GM12872 (cell line): ENCODE data around the gene CYB561A3.

ENCODE experiments used
- TF ChIP-seq, protein P1 (sequence below): IDR thresholded peaks from 3 replicates; pipeline ENCODE4 v1.5.1; 2011; ENCODE audit warnings: low read depth, mild to moderate bottlenecking, low read length, moderate library complexity; ENCODE audit not compliant: insufficient read depth

CYB561A3 gene

DNA sequence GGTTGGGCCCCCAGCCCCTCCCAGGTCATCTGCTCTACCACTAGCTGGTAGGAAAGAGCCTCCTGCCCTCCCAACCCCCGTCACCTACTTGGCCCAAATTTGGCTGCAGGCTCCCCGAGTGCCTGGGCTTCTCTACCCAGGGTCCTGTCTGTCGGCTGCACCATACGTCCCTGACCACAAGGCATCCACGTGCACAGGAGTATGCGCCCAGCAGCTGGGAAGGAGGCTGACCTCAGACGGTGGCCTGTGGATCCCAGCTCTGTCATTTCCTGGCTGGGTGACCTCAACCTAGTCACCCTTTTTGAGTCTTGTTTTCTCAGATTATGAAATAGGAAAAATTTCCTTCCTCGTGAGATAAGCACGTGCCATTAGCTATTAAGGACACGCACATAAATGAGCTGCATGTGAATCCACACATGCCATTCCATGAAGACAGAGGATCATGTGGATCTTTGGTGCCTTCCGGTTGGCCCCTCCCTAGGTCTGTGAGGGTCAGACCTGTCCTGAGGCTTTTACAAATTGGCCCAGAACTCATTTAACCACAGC is 13.7 kb downstream of the CYB561A3 start:
- TF ChIP-seq, protein P1, sequence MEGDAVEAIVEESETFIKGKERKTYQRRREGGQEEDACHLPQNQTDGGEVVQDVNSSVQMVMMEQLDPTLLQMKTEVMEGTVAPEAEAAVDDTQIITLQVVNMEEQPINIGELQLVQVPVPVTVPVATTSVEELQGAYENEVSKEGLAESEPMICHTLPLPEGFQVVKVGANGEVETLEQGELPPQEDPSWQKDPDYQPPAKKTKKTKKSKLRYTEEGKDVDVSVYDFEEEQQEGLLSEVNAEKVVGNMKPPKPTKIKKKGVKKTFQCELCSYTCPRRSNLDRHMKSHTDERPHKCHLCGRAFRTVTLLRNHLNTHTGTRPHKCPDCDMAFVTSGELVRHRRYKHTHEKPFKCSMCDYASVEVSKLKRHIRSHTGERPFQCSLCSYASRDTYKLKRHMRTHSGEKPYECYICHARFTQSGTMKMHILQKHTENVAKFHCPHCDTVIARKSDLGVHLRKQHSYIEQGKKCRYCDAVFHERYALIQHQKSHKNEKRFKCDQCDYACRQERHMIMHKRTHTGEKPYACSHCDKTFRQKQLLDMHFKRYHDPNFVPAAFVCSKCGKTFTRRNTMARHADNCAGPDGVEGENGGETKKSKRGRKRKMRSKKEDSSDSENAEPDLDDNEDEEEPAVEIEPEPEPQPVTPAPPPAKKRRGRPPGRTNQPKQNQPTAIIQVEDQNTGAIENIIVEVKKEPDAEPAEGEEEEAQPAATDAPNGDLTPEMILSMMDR: no peak

DNA sequence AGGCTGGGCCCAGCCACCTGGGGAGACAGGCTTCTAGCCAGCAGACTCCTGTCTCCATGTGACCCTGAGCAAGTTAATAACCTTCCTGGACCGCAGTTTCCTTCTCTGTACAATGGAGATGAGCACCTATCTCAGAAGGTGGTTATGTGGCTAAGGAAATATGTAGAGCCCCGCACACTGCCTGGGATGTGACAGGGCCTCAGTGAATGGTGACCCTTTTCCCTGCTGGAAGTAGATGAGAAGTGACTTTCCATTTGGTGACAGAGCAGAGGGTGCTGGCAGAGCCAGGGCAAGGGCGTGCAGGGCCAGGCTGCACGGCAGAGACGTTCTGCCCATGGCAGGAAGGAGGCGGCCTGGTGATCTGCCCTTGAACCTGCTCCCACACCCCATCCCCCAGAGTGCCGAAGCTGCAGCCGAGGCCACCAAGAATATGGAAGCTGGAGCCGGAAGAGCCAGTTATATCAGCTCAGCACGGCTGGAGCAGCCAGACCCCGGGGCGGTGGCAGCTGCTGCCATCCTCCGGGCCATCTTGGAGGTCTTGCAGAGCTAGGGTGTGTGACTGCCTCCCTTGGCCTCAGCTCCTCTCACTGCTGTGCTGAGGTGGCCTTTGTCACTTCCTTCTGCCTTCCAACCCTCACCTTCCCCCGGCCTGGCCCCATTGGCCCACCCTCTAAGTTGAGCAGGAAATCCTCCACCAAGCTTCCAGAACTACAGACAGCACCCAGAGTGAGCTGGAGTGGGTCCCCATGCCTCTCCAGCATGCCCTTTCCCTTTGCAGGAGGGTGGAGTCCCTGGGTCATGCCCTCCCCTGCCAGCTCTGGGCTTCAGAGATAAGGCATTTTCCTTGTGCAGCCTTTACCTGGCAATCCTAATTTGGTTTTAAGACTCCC is 15.5 kb downstream of the CYB561A3 start:
- TF ChIP-seq, protein P1: no peak

DNA sequence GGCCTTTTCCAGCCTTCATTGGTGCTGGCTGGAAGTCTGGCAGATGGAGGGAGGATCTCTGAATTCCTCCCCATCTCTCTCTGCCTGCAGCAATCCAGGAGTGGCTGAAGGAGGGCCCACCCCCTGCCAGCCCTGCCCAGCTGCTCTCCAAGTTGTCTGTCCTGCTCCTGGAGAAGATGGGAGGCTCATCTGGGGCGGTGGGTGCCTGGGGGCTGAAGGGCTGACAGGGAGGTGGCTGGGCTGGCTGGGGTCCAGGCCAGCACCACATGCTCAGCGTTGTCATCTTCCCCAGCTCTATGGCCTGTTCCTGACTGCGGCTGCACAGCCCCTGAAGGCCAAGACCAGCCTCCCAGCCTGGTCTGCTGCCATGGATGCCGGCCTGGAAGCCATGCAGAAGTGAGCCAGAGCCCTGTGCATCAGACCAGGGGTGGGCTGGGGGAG is 16.5 kb downstream of the CYB561A3 start:
- TF ChIP-seq, protein P1: no peak

DNA sequence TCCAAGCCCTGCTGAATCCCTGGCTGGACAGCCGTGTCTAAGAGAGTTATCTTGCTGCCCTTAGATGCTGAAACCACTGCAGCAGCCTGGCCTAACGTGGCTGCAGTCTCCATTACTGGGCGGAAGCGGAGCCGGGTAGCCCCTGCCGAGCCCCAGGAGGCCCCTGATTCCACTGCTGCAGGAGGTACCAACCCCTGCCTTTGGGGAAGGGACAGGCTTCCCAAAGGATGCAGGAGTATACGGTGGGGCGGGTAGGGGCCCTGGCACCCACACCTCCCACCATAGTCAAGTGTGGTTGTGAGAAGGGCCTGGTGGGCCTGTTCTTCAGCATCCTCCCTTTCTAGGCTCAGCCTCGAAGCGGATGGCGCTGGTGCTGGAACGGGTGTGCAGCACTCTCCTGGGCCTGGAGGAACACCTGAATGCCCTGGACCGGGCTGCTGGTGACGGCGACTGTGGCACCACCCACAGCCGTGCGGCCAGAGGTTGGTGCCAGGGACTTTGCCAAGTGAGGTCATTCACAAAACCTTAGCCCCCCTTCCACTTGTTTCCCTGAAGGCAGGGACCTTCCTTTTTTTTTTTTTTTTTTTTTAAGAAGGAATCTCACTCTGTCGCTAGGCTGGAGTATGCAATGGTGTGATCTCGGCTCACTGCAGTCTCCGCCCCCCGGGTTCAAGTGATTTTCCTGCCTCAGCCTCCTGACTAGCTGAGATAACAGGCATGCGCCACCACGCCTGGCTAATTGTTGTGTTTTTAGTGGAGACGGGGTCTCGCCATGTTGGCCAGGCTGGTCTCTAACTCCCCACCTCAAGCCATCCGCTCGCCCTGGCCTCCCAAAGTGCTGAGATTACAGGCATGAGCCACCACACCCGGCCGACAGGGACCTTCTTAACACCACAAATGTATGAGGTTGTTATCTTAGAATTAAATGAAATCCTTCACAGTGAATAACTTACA is 17.6 kb downstream of the CYB561A3 start:
- TF ChIP-seq, protein P1: no peak

DNA sequence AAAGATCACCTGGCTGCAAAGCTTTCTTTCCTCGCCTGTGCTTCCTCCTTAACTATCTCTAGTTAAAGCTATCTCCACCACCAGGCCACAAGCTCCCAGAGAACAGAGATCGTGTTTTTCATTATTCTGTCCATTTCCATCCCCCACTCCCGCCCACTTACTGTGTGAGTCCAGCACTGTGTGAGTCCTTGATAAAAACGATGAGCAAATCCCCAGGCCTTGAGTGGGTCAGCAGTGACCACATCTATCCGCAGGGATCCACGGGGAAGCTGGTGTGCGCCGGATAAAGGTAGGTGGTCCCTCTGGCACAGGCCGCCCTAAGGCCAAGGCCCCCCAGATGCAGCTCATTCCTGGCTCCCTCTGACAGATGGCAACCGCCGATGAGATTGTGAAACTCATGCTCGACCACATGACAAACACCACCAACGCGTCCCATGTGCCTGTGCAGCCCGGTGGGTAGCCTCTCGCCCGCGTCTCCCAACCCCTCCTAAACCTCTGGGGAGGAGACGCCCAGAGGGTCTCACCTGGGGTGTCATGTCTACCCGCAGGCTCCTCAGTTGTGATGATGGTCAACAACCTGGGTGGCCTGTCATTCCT is 19.4 kb downstream of the CYB561A3 start:
- TF ChIP-seq, protein P1: no peak

DNA sequence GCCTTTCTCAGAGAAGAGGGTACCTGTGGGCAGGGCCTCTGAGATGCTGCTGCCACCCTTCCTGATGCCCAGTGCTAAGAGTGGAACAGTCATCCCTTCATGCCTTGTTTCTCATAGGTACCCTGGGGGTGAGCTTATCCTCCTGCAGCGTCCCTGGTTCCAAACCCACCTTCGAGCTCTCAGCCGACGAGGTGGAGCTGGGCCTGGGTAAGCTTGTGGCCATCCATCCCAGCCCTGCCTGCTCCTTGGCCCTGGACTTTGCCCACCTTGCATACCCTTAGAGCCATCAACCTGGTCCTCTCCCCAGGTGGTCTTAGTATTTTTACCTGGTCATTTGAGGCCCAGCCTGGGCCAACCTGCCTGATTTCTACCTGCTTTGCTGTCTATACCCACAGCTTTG is 20.0 kb downstream of the CYB561A3 start:
- TF ChIP-seq, protein P1: no peak
